Natural killer cell (primary cell): ENCODE data around the gene YPEL5. TPM values are rescaled to one million over a fixed set of nuclear protein-coding genes. Genes with fewer than 3 reads are reported as not detected.
"Not testable (repeated sequence)": the region's sequence is repeated elsewhere in the genome, so short reads cannot be mapped to it uniquely, and the experiment has no call there.

Experiments used
- ATAC-seq, 3 donors: fragments of 150-1000 bp in 2 of 3; fragments of 200-7000 bp in 1 of 3; cut with Tn5 transposase; 1 replicate in 1 of 3; 2 replicates in 2 of 3; pipeline ENCODE4 v1.10.0; 2021; ENCODE audit warnings: mild to moderate bottlenecking in 2 of 3, moderate library complexity in 2 of 3
- DNase-seq, 2 donors: peaks; one replicate each; pipeline versions ENCODE4 v3.0.0 to v3.0.0-alpha.2; 2013 to 2021; ENCODE audit warnings: mixed read lengths in 1 of 2
- H3K27ac ChIP-seq: one replicate; pipeline ENCODE4 v1.5.1; 2013; ENCODE audit warnings: mild to moderate bottlenecking, low read length
- H3K27me3 ChIP-seq: one replicate; pipeline ENCODE4 v1.6.1; 2013; ENCODE audit warnings: low read length; ENCODE audit not compliant: control insufficient read depth, insufficient read depth
- H3K36me3 ChIP-seq: one replicate; pipeline ENCODE4 v1.6.1; 2013; ENCODE audit warnings: low read length; ENCODE audit not compliant: control insufficient read depth, insufficient read depth
- H3K4me1 ChIP-seq: one replicate; pipeline ENCODE4 v1.6.1; 2013; ENCODE audit warnings: low read length; ENCODE audit not compliant: control insufficient read depth, insufficient read depth
- H3K4me3 ChIP-seq: one replicate; pipeline ENCODE4 v1.5.1; 2013; ENCODE audit warnings: low read length
- H3K9me3 ChIP-seq: one replicate; pipeline ENCODE4 v1.6.1; 2013; ENCODE audit warnings: low read length; ENCODE audit not compliant: control insufficient read depth, insufficient read depth
- H3K27ac Mint-ChIP-seq, 2 donors: one replicate each; pipeline ENCODE4 v1.8.0; 2022; ENCODE audit warnings: mild to moderate bottlenecking in 2 of 2, mixed read lengths in 2 of 2, moderate library complexity in 1 of 2
- H3K27me3 Mint-ChIP-seq, 2 donors: one replicate each; pipeline ENCODE4 v1.8.0; 2022; ENCODE audit warnings: low read depth in 2 of 2, mixed read lengths in 2 of 2
- H3K36me3 Mint-ChIP-seq: one replicate; pipeline ENCODE4 v1.8.0; 2022; ENCODE audit warnings: mixed read lengths
- H3K4me1 Mint-ChIP-seq, 2 donors: one replicate each; pipeline ENCODE4 v1.8.0; 2022; ENCODE audit warnings: mixed read lengths in 2 of 2
- H3K4me3 Mint-ChIP-seq: one replicate; pipeline ENCODE4 v1.8.0; 2022; ENCODE audit warnings: mild to moderate bottlenecking, moderate library complexity, mixed read lengths
- H3K9me3 Mint-ChIP-seq, 2 donors: one replicate each; pipeline ENCODE4 v1.8.0; 2022; ENCODE audit warnings: mixed read lengths in 2 of 2
- CTCF ChIP-seq: fragments of 200-600 bp; IDR thresholded peaks from one replicate; pipeline ENCODE4 v1.8.0; 2022; ENCODE audit warnings: antibody characterized with exemption
- WGBS: methylation state at CpG from one replicate; pipeline ENCODE4 v1.1.7; 2013; ENCODE audit warnings: missing lambda C conversion rate; ENCODE audit not compliant: insufficient coverage; 5-methylcytosine and 5-hydroxymethylcytosine counted together
- intact Hi-C: fragments of 100-400 bp; cut with micrococcal nuclease; formaldehyde crosslinking; loops from one replicate; pipeline ENCODE4 v1.14.2; 2022
- total RNA-seq, 4 donors: library from RNA; stranded (reverse); fragments of 120-200 nt in 1 of 4; gene quantifications; one replicate each; pipeline versions ENCODE4 v1.2.3 to v1.2.4, GENCODE V29; 2013 to 2022

Gene YPEL5
- total RNA-seq, 3 donors from 2014 or later (not counting 1 experiment from before 2014, with no cell fraction given), result 569 to 1,094 (median 800) TPM

- Mint-ChIP-seq H3K36me3 (no peaks in the 10 kb centered on the region), H3K27ac (peak overlapping the region in 1 of 2 donors; percentile 37), H3K27me3 (peaks cover 7 to 29% of the 10 kb centered on the region in 2 donors), H3K9me3 (no peaks in the 10 kb centered on the region), H3K4me1 (peaks cover 5 to 6% of the 10 kb centered on the region in 2 donors), H3K4me3 (no peak overlapping the region)
- ATAC-seq (peak; percentile 39 to 43 (median 42)), DNase-seq (peak in 1 of 2 donors; percentile 71)
- Histone ChIP-seq H3K27ac (no peak overlapping the region), H3K4me1 (no peaks in the 10 kb centered on the region), H3K4me3 (no peak overlapping the region), H3K36me3 (no peaks in the 10 kb centered on the region), H3K27me3 (peaks cover 4% of the 10 kb centered on the region), H3K9me3 (no peaks in the 10 kb centered on the region)
- intact Hi-C loops, result no loop called here
- 16% methylated on average over 5 of the region's 6 CpGs for WGBS
- no peak for TF ChIP-seq CTCF
Measured at GRCh38 chr2:30139131-30139870, 7.5 kb upstream of the YPEL5 start.

GRCh38 chr2:30141136-30141535 is 5.7 kb upstream of the YPEL5 start:
- Mint-ChIP-seq H3K4me3 (no peak overlapping the region), H3K9me3 (no peaks in the 10 kb centered on the region), H3K4me1 (peaks cover 10 to 11% of the 10 kb centered on the region in 2 donors), H3K27me3 (peaks cover 5 to 11% of the 10 kb centered on the region in 2 donors), H3K27ac (peak overlapping the region in 1 of 2 donors; percentile 37), H3K36me3 (no peaks in the 10 kb centered on the region)
- ATAC-seq, result no peak
- intact Hi-C loops, result loop anchor here (10.0 kb wide), 1 partner anchor 1746 kb away; the partner anchor contains the start of gene FOSL2
- TF ChIP-seq CTCF, result no peak
- no peaks in the 10 kb centered on the region for H3K9me3 ChIP-seq
- no peak overlapping the region for H3K27ac ChIP-seq
- DNase-seq, result no peak
- H3K27me3 ChIP-seq, result peaks cover 2% of the 10 kb centered on the region
- H3K4me1 ChIP-seq, result peaks cover 5% of the 10 kb centered on the region
- H3K36me3 ChIP-seq, result no peaks in the 10 kb centered on the region
- H3K4me3 ChIP-seq, result no peak overlapping the region

- Mint-ChIP-seq H3K27ac (peak overlapping the region; percentile 98), H3K36me3 (peaks cover 10% of the 10 kb centered on the region), H3K27me3 (no peaks in the 10 kb centered on the region), H3K4me3 (no peak overlapping the region), H3K4me1 (peaks cover 24 to 30% of the 10 kb centered on the region in 2 donors), H3K9me3 (no peaks in the 10 kb centered on the region)
- WGBS, result 80% methylated on average over 1 of the region's 1 CpG
- peaks cover 8% of the 10 kb centered on the region for H3K4me1 ChIP-seq
- ATAC-seq (no peak), DNase-seq (no peak)
- no peak overlapping the region for H3K27ac ChIP-seq
- TF ChIP-seq CTCF, result no peak
- no peaks in the 10 kb centered on the region for H3K9me3 ChIP-seq
- intact Hi-C loops, result loop anchor here (10.0 kb wide), 1 partner anchor 1749 kb away; the partner anchor contains the start of gene FOSL2
- H3K27me3 ChIP-seq, result no peaks in the 10 kb centered on the region
- no peak overlapping the region for H3K4me3 ChIP-seq
- peaks cover 3% of the 10 kb centered on the region for H3K36me3 ChIP-seq
Measured at GRCh38 chr2:30144260-30144659, 2.5 kb upstream of the YPEL5 start.

GRCh38 chr2:30144951-30145350 is 1.9 kb upstream of the YPEL5 start:
- DNase-seq, result peak in 1 of 2 donors; percentile 59
- not testable (repeated sequence) for H3K27me3 ChIP-seq, ATAC-seq, H3K9me3 Mint-ChIP-seq, H3K36me3 ChIP-seq, H3K9me3 ChIP-seq, H3K4me1 ChIP-seq, H3K4me3 ChIP-seq, H3K27ac ChIP-seq, H3K27me3 Mint-ChIP-seq
- peaks cover 11% of the 10 kb centered on the region for H3K36me3 Mint-ChIP-seq
- H3K4me3 Mint-ChIP-seq, result peak overlapping the region; percentile 4
- peak overlapping the region; percentile 98 for H3K27ac Mint-ChIP-seq
- WGBS, result 88% methylated on average over 3 of the region's 3 CpGs
- intact Hi-C loops, result loop anchor here (10.0 kb wide), 1 partner anchor 1750 kb away; the partner anchor contains the start of gene FOSL2
- peaks cover 28 to 33% of the 10 kb centered on the region in 2 donors for H3K4me1 Mint-ChIP-seq
